Fibroblast of mammary gland (primary cell): ENCODE results near the gene DHRSX.
"Not testable (repeated sequence)": the region's sequence is repeated elsewhere in the genome, so short reads cannot be mapped to it uniquely, and the experiment has no call there.

ENCODE experiments used
- DNase-seq: peaks from one replicate; pipeline ENCODE4 v3.0.0-alpha.2; 2010; ENCODE audit warnings: low read depth
- H3K4me3 ChIP-seq: 2 replicates; pipeline ENCODE4 v1.5.1; 2011; ENCODE audit warnings: low read depth, mild to moderate bottlenecking, low read length, moderate library complexity; ENCODE audit not compliant: control insufficient read depth
- TF ChIP-seq, protein P1 (sequence below): conservative IDR thresholded peaks from 2 replicates; pipeline ENCODE4 v1.5.1; 2011; ENCODE audit warnings: low read depth, low read length, inconsistent platforms; ENCODE audit not compliant: control insufficient read depth, insufficient read depth

The DHRSX gene

DNA sequence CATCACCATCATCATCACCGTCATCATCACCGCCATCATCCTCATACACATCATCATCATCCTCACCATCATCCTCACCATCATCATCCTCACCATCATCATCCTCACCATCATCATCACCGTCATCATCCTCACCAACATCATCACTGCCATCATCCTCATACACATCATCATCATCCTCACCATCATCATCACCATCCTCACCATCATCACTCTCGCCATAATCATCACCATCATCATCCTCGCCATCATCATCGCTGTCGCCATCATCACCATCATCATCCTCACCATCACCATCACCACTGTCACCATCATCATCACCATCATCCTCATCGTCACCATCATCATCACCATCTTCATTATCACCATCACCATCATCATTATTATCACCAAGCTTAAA lies 19.8 kb upstream of the DHRSX start:
- no peak for DNase-seq
- TF ChIP-seq, protein P1, sequence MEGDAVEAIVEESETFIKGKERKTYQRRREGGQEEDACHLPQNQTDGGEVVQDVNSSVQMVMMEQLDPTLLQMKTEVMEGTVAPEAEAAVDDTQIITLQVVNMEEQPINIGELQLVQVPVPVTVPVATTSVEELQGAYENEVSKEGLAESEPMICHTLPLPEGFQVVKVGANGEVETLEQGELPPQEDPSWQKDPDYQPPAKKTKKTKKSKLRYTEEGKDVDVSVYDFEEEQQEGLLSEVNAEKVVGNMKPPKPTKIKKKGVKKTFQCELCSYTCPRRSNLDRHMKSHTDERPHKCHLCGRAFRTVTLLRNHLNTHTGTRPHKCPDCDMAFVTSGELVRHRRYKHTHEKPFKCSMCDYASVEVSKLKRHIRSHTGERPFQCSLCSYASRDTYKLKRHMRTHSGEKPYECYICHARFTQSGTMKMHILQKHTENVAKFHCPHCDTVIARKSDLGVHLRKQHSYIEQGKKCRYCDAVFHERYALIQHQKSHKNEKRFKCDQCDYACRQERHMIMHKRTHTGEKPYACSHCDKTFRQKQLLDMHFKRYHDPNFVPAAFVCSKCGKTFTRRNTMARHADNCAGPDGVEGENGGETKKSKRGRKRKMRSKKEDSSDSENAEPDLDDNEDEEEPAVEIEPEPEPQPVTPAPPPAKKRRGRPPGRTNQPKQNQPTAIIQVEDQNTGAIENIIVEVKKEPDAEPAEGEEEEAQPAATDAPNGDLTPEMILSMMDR, result no peak
- no peak overlapping the region for H3K4me3 ChIP-seq

DNA sequence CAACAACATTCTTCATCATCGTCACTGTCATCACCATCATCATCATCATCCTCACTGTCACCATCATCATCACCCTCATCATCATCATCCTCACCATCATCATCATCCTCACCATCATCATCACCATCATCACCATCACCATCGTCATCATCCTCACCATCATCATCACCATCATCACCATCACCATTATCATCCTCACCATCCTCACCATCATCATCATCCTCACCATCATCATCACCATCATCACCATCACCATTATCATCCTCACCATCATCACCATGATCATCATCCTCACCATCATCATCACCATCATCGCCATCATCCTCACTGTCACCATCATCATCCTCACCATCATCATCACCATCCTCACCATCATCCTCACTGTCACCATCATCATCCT lies 18.9 kb upstream of the DHRSX start:
- DNase-seq, H3K4me3 ChIP-seq: not testable (repeated sequence)

DNA sequence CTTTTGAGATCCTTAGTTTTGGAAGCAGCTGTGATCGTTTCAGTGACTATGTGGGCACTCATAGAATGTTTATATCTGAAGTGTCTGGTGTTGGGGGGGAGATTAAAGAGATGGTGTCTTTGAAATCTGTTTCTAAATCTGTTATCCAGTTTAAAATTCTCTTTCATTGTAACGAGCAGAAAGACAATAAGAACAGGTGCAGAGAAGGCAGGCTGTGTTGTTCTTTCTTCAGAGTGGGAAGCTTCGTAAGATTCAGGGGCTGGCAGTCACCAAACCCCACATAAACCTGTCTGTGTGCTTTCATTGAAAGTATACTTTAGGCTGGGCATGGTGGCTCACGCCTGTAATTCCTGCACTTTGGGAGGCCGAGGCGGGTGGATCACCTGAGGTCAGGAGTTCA lies 16.3 kb upstream of the DHRSX start:
- no peak for DNase-seq
- TF ChIP-seq, protein P1, result no peak
- no peak overlapping the region for H3K4me3 ChIP-seq

DNA sequence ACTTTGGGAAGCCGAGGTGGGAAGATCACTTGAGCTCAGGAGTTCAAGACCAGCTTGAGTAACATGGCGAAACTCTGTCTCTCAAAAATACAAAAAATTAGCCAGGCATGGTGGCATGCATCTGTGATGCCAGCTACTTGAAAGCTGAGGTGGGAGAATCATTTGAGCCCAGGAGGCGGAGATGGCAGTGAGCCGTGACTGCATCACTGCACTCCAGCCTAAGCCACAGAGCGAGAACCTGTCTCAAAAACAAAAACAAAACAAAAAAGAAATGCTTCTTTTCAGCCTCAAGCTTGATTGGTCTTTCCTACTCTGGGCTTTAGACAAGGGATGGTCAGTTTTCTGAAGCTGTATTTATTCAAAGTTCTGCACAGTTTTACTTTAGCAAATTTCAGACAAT lies 15.8 kb upstream of the DHRSX start:
- no peak overlapping the region for H3K4me3 ChIP-seq
- DNase-seq, result no peak
- TF ChIP-seq, protein P1, result no peak

DNA sequence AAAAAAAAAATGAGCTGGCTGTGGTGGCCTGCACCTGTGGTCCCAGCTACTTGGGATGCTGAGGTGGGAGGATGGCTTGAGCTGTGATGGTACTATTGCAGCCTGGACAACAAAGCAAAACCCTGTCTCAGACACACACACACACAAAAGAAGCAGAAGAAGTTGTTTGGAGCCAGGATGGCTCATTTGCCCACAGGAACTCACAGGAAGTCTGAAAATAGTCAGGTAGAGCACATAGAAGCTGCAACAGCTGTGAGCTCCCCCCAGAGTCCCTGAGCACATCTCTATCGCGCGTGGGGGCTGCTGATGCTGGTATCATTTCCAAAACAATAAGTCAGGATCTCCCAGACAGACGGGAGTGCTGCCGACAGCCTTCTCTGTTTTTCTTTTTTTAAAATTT lies 13.4 kb upstream of the DHRSX start:
- DNase-seq, result no peak
- H3K4me3 ChIP-seq, result no peak overlapping the region
- TF ChIP-seq, protein P1, result no peak

DNA sequence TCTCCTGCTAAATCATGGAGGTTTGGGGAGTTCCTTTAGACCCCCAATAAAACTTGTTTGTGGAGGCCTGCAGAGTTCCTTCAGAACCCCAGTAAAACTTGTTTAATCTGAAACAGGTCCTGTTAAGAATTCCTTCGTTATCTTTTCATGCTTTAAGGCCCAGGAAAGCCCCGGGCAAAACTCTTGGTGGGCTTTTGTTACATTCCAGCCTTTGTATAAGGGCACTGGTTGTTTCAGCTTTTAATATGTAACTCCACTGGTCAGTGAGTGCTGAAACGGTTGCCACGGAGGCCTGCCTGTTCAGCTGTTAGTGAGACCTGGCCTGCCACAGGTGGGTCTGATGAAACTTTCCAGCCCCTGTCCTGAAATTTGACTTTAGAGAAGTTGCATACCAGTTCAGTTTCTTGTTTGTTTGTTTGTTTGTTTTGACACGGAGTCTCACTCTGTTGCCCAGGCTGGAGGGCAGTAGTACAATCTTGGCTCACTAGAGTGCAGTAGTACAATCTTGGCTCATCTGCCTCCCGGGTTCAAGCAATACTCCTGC lies 12.4 kb upstream of the DHRSX start:
- TF ChIP-seq, protein P1, result no peak
- no peak for DNase-seq
- H3K4me3 ChIP-seq, result no peak overlapping the region

DNA sequence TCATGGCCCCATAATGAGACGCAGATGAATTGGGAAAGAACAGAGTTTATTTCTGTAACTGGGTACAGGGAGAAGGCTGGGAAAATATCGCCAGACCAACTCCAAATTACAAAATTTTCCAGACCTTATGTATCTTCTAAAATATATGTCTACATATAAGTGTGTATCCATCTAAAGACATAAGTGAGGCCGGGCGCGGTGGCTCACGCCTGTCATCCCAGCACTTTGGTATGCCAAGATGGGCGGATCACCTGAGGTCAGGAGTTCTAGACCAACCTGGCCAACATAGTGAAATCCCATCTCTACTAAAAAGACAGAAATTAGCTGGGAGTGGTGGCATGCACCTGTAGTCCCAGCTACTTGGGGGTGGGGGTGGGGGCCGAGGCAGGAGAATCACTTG lies 11.7 kb upstream of the DHRSX start:
- DNase-seq, result no peak
- H3K4me3 ChIP-seq, result no peak overlapping the region
- TF ChIP-seq, protein P1, result no peak
